ENCODE measurements around the gene PRDM16. TPM values are rescaled to one million over a fixed set of nuclear protein-coding genes. Genes with fewer than 3 reads are reported as not detected.

The PRDM16 gene
- total RNA-seq, 1 experiment from 2014 or later, result 0.09 TPM

DNA sequence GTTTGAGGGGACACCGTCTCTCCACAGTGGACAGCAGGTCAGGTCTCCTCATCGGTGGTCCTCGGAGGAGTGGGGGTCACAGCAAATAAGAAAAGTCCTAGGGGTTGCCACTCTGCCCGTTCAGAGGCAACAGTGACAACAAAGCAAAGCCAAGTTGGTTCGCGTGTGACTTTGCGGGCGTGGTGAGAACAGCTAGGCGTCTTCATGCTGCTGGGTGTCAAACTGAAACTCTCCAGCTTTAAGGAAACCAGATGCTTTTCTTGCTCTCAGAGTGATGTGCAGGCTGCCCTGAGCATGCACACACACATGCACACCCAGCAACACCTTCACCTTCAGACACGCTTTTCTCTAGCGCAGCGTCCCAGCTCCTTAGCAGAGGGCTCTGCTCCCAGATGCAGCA lies 315.4 kb downstream of the PRDM16 start:
- intact Hi-C loops (cut with micrococcal nuclease; ENCODE audit: unreplicated experiment), result no loop called here
- Mint-ChIP-seq H3K4me3 (ENCODE audit: low read depth, unreplicated experiment) (no peak overlapping the region), H3K4me1 (ENCODE audit: low read depth, unreplicated experiment) (no peaks in the 10 kb centered on the region), H3K27me3 (ENCODE audit: unreplicated experiment) (peaks cover 63% of the 10 kb centered on the region), H3K36me3 (ENCODE audit: insufficient read depth, unreplicated experiment) (no peaks in the 10 kb centered on the region), H3K27ac (ENCODE audit: unreplicated experiment) (no peak overlapping the region), H3K9me3 (ENCODE audit: low read depth, unreplicated experiment) (no peaks in the 10 kb centered on the region)
- CTCF ChIA-PET, result no interaction called here
- TF ChIP-seq, protein P1, sequence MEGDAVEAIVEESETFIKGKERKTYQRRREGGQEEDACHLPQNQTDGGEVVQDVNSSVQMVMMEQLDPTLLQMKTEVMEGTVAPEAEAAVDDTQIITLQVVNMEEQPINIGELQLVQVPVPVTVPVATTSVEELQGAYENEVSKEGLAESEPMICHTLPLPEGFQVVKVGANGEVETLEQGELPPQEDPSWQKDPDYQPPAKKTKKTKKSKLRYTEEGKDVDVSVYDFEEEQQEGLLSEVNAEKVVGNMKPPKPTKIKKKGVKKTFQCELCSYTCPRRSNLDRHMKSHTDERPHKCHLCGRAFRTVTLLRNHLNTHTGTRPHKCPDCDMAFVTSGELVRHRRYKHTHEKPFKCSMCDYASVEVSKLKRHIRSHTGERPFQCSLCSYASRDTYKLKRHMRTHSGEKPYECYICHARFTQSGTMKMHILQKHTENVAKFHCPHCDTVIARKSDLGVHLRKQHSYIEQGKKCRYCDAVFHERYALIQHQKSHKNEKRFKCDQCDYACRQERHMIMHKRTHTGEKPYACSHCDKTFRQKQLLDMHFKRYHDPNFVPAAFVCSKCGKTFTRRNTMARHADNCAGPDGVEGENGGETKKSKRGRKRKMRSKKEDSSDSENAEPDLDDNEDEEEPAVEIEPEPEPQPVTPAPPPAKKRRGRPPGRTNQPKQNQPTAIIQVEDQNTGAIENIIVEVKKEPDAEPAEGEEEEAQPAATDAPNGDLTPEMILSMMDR (IDR thresholded peaks at IDR 0.05; ENCODE audit: unreplicated experiment), result no peak
- no peak for DNase-seq
- no TSS peak for BruUV-seq (replicated peaks)

DNA sequence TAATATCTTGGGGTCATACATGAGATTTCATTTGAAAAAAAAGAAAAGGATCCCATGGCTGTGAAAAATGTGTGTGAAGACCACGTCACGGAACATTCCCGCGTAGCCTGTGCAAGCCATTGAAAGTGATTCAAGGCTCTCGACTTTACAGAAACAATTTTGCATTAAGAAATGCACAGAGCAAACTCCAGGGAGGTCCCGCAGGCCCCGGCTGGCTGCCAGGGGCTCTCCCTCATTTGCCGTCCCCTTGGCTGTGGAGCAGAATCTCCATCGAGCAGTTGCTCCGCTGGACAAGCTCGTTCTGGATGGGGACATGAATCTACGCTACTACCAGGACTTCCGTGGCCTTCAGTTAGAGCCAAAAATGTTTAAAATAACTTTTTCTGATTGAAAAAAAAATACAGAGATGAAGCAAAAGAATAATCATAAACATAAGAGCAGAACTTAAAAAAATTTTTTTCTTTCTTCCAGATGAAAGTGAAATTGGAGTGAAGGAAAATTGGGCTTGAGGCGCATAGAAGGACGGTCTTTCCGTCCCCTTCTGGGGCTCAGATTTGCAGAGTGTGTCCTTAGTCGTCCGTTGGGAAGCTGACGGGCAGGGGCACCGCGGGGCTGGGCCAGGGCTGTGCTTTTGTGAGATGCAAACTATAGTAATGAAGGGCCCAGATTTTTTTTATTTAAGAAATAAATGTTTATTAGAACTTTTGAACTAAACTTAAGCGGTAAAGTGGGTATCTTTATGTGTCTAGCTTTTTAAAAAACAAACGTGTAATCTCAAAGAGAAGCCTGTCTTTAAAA lies 317.4 kb downstream of the PRDM16 start:
- H3K36me3 Mint-ChIP-seq (ENCODE audit: insufficient read depth, unreplicated experiment), result no peaks in the 10 kb centered on the region
- H3K27ac Mint-ChIP-seq (ENCODE audit: unreplicated experiment), result no peak overlapping the region
- H3K27me3 Mint-ChIP-seq (ENCODE audit: unreplicated experiment), result peaks cover 72% of the 10 kb centered on the region
- H3K4me3 Mint-ChIP-seq (ENCODE audit: low read depth, unreplicated experiment), result no peak overlapping the region
- TF ChIP-seq, protein P1 (IDR thresholded peaks at IDR 0.05; ENCODE audit: unreplicated experiment), result no peak
- CTCF ChIA-PET, result no interaction called here
- no TSS peak for BruUV-seq (replicated peaks)
- H3K9me3 Mint-ChIP-seq (ENCODE audit: low read depth, unreplicated experiment), result no peaks in the 10 kb centered on the region
- no peaks in the 10 kb centered on the region for H3K4me1 Mint-ChIP-seq (ENCODE audit: low read depth, unreplicated experiment)
- DNase-seq, result no peak
- intact Hi-C loops (cut with micrococcal nuclease; ENCODE audit: unreplicated experiment), result no loop called here

DNA sequence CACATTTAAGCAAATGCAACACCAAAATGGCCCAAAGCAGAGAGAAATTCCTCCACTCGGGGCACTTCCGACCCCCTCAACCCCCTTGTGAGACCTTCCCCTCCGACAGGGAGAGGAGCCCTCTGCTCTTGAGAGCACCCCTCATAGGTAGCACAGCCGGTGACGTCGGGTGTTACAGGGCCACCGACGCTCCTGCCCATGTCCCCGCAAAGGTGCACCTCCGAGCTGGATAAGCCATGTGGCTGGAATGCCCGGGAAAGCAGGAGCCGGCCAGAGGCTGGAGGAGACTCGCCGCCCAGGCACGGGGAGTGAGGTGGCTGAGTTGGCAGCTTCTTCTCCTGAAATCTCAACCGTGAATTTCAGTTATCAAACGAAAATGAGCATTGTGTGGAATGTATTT lies 318.4 kb downstream of the PRDM16 start:
- Mint-ChIP-seq H3K4me1 (ENCODE audit: low read depth, unreplicated experiment) (no peaks in the 10 kb centered on the region), H3K4me3 (ENCODE audit: low read depth, unreplicated experiment) (no peak overlapping the region), H3K9me3 (ENCODE audit: low read depth, unreplicated experiment) (no peaks in the 10 kb centered on the region), H3K27me3 (ENCODE audit: unreplicated experiment) (peaks cover 70% of the 10 kb centered on the region), H3K27ac (ENCODE audit: unreplicated experiment) (no peak overlapping the region), H3K36me3 (ENCODE audit: insufficient read depth, unreplicated experiment) (no peaks in the 10 kb centered on the region)
- no peak for DNase-seq
- TF ChIP-seq, protein P1 (IDR thresholded peaks at IDR 0.05; ENCODE audit: unreplicated experiment), result no peak
- CTCF ChIA-PET, result no interaction called here
- no TSS peak for BruUV-seq (replicated peaks)
- intact Hi-C loops (cut with micrococcal nuclease; ENCODE audit: unreplicated experiment), result no loop called here

- Mint-ChIP-seq H3K9me3 (ENCODE audit: low read depth, unreplicated experiment) (no peaks in the 10 kb centered on the region), H3K36me3 (ENCODE audit: insufficient read depth, unreplicated experiment) (no peaks in the 10 kb centered on the region), H3K4me3 (ENCODE audit: low read depth, unreplicated experiment) (no peak overlapping the region), H3K27me3 (ENCODE audit: unreplicated experiment) (peaks cover 76% of the 10 kb centered on the region), H3K27ac (ENCODE audit: unreplicated experiment) (no peak overlapping the region), H3K4me1 (ENCODE audit: low read depth, unreplicated experiment) (no peaks in the 10 kb centered on the region)
- CTCF ChIA-PET, result no interaction called here
- DNase-seq, result no peak
- TF ChIP-seq, protein P1 (IDR thresholded peaks at IDR 0.05; ENCODE audit: unreplicated experiment), result no peak
- intact Hi-C loops (cut with micrococcal nuclease; ENCODE audit: unreplicated experiment), result no loop called here
- BruUV-seq (replicated peaks), result no TSS peak
Measured at GRCh38 chr1:3389093-3389833, 320.3 kb downstream of the PRDM16 start.
